ENCODE data around the gene HS6ST3.

The HS6ST3 gene

DNA sequence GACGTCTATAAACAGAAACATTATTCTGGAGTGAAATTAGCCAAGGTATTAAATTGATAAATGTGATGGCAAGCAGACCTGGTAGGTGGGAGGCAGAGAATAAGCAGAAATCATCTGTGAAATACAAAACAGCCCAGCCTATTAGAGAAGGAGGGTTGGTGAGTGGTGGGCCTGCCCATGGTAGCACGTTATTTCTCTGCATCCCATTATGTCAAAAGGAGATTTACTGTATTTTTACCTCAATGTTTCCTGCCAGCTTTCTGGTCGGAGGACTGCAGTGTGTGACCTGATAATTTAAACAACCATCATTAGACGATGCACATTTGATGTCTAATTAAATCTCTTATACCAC lies 703.5 kb downstream of the HS6ST3 start:
- no peak for DNase-seq (ENCODE audit: low spot score)

DNA sequence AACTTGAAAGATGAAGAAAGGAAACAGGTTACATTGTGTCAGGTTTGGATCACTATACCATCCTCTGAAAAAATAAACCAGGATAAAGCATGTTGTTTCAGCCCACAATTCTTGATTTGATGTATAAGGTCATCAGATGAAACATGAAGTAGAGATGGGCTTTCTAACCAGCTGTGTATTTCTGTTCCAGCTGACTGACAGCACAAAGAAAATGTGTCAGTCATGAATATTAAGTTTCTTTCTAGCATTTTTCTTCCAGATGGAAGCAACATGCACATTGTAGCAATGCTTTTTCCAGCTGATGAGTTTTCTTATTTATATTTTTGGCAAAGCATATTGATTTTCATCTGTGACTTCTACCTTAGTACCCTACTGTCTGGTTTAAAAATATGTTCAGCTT lies 704.8 kb downstream of the HS6ST3 start:
- no peak for DNase-seq (ENCODE audit: low spot score)

DNA sequence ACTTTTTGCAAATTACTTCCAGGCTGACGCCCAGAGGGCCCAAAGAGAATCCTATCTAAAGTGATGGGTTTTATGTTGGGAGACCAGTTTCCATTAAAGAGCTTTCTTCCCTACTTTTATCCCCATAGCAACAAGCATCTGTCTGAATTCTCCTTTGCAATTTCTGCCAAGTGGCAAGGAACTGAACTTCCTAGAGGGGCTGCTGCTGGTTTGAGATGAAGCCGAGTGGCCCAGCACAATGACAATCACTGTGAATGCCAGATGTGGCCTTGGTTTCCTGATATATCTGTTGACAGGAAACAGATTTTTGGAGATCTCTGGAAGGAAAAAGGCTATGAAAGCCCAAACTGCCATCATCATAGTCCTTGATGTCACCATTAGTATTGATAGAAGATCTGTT lies 705.8 kb downstream of the HS6ST3 start:
- DNase-seq (ENCODE audit: low spot score): no peak

DNA sequence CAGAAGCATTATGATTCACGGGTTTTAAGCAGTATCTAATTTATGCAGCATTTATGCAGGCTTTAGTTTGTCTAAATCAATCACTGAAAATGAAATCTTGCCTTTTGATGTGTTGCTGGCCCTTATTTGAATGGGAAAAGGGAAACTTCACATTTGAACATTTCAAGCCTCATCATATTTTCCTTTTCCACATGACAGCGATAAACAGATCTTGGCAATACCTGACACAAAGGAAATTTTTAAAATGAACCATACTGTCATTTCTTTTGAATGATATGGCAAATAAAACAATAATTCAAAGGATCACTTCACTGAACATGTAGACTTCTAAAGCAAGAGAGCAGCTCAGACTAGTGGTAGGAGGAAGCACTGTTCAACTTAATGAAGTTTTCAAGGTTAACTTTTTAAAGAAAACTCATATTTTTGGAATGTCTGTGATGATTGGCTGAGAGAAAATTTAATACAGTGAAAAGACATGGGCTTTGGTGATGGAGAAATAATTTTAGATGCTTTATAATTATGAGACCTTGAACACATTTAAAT lies 706.3 kb downstream of the HS6ST3 start:
- DNase-seq (ENCODE audit: low spot score): no peak

DNA sequence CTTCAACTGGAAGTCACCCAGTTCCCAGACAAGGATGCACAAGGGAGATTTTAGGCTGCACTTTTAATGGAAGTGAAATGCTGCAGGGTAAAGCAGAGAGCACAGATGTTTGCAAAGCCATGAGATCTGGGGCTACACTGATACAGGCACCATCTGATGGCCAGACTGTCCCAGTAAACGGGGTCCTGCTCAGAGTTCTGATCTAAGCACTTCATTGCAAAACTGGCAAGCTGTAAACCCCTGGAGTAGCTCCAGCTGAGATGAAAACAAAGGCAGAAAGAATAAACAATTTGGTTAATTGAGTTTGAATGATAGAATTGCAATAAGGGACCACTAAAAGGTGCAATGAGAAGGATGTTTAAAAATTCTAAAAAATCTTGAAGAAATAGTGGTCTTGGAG lies 707.2 kb downstream of the HS6ST3 start:
- no peak for DNase-seq (ENCODE audit: low spot score)

DNA sequence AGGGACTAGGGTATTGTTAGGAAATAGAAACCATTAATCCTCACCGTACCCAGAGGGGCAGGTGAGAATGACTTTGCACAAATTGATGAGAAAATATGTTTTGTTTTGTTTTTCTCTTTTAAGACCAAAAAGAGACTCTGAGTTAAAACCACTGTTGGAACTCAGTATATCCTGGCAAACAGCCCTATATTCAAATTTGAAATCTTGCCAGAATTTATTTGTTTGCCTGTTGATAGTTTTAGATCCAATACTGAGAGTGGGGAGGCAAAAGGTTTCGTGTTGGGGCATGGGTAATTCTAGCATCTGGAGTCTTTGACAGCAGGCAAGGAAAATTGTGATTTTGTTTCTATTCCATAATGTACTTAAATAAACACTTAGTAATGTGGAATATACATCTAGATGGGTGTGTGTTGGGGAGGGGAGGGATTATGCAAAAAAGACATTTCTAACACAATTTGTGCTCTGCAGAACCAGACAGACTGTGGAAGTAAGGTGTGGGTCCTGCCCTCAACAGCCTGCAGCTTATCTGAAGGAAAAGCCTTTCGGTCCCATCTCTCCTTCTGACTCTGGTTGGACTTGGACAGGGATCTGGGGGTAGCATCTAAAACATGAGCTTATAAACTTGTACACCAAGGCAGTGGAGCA lies 713.7 kb downstream of the HS6ST3 start:
- no peak for DNase-seq (ENCODE audit: low spot score)

DNA sequence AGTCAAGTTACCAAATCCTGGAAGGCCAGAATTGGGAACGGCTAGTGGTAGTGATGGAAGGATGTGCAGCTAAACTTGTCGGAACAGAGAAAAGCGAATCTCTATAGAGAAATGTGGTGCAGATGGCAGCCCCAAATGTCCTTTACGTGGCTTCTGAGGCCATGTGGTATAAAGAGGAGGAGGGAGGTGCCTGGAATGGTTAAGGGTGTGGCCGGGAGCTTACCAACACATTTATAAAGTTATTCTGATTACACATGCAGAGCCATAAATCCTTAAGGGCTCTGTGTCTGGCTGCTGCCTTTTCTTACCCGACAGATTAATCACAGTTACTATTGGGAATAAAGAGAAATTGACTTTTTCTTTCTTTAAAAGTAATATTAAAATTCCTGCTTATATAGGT lies 714.3 kb downstream of the HS6ST3 start:
- DNase-seq (ENCODE audit: low spot score): no peak

DNA sequence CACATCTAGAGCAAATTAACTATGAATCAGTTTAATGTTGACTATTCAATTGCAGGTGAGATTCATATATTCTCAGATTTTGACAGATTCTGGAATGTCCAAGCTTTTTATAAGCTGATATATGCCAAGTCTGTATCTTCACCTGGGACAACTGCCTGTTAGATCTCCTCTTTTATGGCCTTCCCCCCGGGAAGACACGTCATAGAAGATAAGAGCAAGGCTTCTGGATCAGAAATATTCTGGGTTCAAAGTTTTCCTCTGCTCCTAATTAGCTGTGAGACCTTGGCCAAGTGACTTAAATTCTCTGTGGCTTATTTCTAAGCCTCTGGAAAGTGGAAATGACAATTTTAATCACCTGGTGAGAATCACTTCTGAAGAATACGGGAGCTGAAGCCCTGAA lies 716.8 kb downstream of the HS6ST3 start:
- DNase-seq (ENCODE audit: low spot score): no peak

DNA sequence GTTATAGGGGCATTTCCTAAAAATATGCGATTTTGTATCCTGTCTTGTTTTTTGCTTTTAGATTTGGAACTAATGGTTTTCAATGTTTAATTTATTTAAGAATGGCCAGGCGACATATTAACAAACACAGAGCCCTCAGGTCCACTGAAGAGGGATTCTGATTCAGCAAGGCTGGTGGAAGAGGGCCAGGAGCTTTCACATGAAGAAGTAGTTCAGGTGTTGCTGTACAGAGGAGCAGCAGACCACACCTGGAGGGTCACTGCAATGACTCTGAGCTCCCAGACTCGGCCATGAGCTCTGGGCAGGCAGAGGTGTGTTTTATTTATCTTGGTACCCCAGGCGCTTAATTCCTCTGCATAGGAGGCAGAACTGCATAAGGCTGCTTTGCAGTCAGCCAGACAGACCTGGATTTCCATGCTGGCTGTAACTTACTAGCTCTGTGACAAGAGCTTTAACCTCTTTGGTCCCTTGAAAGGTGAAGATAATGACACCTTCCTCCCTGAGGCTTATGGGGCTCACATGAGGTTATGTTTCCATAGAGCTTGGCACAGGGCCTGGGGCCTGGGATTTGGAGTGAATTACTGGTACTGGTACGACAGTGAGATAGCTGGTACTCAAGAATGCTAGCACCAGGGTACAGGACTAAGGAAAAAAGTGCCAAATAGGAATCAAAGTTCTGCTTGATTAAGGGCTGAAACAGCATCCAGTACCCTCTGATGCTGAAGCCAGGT lies 719.6 kb downstream of the HS6ST3 start:
- no peak for DNase-seq (ENCODE audit: low spot score)

DNA sequence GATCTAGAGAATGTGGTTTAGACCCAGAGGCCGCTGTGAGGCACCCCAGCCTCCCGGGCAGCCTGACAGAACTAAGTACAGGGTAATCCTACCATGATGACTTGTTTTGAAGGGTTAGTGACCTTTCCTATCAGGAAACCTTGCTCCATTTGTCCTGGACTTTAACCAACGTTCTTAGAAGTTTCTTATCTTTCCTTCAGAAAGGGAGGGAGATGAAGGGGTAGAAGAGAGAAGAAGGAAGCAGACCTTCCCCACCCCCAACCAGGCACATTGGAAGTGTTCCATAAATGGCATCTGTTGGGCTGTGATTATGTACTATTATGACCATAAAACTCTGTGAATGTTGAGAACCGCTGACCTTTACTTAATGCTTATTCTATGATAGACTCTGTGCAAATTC lies 720.2 kb downstream of the HS6ST3 start:
- DNase-seq (ENCODE audit: low spot score): no peak

DNA sequence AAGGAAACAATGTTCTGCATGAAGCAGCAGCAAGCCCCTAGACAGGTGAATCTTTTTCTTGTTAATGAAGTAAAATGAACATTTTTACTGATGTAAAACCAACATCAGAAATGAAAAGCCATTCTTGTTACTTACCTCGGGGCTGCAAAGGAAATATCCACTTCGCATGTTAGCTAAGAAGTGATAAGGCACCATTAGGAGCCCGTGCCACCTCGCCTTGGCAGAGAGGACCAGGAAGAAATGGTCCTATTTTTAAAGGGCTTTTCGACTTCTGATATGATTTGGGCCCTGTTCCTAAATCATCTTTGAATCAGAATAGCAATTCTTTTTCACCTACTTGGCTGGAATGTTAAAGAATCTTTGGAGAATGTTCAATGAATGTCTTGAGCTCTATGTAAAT lies 721.1 kb downstream of the HS6ST3 start:
- DNase-seq (ENCODE audit: low spot score): no peak

DNA sequence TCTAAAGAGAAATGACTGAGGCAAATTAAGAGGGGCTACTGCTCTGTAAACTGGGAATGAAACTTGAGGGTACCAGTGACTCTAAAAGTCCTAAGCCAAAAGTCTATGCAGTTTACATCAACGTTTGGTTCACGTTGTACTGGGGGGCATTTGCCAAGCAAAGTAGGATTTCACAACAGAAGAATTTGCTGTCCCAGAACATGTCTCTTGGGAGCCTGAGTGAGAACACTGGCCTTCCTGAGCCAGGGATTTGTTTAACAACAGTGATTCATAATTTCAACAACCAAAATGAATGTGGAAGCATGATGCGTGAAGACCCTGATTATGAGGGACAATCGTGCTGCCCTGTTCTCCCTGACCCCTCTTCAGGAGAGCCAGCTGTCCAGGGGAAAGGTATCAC lies 726.4 kb downstream of the HS6ST3 start:
- no peak for DNase-seq (ENCODE audit: low spot score)

DNA sequence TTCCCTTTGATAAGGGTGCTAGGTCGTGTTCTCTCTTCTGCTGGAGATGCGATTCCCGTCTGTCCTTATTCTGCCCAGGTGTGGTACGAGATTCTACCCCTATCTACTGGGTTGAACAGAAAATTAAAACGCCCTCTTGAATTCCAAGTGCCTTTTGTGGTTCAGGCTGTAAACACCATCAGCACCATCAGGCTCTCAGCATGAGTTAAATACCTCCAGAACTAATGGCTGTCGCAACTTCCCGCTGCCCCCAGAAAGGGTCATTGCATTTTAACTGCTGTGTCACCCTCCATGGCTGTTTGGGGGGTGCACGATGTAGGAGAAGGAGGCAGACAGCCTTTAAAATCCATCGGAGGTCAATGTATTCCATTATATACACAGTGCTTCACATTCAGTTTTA lies 727.0 kb downstream of the HS6ST3 start:
- no peak for DNase-seq (ENCODE audit: low spot score)

DNA sequence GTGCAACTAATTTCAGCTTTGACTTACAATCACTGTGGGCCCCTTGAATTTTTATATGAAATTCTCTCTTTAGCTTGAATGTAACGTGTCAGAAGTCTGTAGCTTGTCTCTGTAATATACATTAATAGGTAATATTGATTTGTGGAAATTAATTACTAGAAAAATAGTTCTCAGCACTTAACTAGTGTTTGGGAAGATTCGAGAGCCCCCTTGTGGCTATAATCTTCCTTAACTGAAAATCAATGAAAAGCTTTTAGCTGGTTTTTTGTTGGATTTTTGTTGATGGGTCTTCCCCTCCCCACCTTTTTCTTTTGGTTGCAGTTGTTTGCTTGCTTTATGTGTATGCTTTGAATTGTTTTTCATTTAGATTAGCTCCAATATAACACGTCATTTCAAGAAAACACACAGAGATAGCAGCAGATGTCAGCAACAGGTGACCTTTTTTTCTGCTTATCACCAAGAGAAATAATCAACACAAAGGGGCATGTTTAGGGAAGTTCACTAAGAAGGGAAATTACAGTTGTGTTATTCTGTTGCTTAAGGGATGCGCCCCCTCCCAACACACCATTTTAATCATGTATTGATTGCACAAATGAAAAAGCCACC lies 727.5 kb downstream of the HS6ST3 start:
- DNase-seq (ENCODE audit: low spot score): no peak

DNA sequence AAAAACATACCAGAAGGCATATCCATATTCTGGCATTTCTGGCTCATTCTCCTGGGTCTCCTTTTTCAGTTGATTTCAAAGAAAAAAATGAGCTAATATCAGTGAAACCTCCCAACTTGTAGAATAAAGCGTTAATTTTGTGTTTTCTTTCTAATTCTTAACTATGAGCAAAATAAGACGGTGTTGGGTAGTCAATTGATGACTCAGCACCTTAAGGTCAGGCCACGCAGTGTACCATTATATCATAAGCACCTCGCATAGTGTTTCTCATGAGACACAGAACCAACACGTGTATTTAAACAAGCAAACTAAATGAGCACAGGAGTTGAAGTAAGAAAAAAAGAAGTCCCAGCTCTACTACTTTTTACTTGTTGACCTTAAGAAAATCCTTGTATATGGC lies 729.5 kb downstream of the HS6ST3 start:
- DNase-seq (ENCODE audit: low spot score): no peak

DNA sequence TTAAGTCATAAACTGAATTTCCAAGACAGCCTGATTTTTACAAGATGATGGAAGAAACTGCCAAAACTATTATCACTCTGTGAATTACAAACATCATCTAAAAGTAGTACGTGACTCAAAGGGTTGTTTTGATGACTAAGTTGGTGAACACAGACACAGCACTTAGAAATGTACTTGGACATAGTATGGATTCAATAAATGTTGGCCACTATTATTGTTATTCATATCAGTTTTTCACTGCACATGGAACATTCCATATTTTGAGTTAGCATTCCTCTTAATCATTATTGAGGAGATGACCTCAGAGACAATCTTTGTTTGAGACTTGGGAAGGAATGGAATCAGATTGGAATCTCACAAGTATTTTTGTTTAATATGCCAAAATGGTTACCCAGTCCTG lies 731.5 kb downstream of the HS6ST3 start:
- DNase-seq (ENCODE audit: low spot score): no peak

DNA sequence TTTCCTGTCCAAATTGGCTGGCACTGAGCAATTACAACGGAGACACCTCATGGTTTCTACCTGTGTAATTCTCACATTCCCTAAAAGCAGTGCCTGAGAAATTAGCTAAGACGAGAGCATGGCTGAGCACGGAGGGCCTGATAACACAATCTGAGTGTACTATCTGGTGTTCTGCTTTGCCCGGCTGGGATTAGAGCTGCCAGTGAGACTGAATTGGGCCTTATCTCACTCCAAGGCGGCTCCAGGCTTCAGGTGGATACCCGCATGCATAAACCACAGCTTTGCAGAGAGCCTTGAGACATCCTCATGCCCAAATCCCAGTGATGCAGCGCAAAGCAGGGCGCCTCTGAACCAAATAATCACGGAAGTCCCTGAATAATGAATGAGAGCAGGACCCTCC lies 732.1 kb downstream of the HS6ST3 start:
- no peak for DNase-seq (ENCODE audit: low spot score)

DNA sequence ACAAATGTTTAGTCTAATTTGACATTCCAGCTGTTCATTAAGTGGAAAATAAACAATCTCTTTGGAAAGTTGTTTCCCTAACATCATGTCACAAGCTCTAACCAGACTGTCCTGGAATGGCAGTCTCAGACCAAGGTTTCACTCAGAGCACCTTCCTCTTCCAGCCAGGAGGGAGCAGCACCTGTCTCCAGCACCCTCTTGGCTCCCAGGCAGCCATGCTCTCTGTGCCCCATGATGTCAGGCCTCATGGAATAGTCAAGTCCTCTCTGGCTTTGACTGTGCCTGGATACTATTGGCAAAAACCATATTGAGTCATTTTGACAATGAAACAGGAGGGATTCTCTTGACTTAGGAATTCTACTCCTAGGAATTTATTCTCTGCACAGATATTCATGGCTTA lies 733.0 kb downstream of the HS6ST3 start:
- DNase-seq (ENCODE audit: low spot score): peak; percentile 6

DNA sequence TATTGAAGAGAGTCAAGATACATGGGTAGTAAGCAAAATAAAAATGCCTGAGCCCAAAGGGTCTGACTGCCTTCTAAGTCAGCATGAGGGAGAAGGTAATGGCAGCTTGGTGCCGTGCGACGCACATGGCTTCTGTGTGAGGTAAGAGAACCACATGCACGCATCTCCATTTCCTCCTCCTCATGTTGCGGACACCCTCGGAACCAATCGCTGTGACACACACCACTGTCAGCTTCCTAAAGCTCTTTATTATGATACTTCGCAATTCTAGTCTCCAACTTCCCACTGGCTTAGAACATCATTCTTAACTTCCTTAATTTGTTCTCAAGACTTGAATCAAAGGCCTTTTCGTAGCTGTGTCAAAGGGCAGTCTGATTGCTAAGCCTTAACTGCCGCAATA lies 734.2 kb downstream of the HS6ST3 start:
- DNase-seq (ENCODE audit: low spot score): no peak

DNA sequence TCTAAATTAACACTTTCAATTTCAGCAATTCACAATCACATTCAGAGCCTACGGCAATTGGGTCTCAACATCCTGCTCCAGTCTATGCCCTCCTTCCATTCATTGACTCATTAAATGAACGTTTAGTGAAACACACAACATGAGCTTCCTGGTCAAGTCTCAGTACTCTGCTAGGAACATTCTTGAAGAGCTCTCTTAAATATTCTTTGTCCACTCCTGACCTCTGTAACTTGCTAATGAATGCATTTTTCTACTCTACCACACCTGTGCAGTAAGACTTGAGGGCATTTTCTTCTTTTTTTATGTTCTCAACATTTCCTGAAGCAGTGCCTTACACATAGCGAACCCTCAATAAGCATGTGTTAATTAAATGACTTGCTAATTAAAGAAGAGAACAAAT lies 735.7 kb downstream of the HS6ST3 start:
- no peak for DNase-seq (ENCODE audit: low spot score)

DNA sequence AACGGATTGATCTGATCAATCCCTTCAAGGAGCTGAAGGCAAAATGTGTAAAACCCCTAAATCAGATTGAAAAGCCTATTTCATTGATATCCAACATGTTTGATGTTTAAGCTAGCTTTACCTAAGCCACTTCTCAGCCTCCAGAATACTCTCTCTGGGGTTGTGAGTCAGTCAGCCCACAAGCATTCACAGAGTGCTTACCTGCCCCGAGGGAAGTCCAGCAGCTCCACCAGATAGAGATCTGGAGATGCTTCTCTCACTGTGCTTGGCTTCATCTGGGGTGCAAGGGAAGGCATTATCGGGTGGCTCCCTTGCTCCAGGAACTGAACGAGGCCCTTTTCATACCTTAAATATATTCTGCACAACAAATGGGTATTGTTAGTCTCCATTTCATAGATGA lies 744.7 kb downstream of the HS6ST3 start:
- no peak for DNase-seq (ENCODE audit: low spot score)

DNA sequence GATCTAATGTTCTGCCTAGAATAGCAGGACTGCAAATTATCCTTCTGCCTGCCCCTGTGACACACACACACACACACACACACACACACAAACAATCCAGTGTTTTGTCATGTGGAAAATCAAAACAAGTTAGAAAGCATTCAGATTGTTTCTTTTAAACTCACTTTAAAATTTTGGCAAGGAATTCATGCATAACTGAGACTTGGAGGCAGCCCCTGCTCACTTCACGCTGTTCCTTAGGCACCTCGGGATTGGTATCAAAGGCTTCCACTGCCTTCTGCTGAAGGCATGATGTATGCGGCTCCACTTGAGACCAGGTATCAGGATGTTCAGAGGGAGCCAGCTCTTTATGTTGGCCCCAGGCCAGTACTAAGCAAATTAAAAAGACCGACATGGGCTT lies 745.6 kb downstream of the HS6ST3 start:
- DNase-seq (ENCODE audit: low spot score): no peak

DNA sequence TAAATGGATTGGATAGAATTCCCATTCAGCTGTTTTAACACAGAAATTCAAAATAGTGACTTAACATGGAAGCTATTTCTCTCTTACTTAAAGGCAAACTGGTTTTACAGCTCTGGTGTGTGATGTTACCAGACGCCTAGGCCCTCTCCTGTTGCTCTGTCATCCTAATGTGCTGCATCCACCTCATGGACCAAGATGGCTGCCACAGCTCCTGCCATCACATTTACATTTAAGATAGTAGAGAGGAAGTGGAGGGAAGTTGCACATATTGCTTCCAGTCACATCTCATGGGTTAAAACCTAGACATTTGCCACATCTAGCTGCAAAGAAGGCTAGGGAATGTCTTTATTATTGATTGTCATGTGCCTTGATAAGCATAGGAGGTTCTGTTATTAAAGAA lies 746.8 kb downstream of the HS6ST3 start:
- DNase-seq (ENCODE audit: low spot score): no peak

DNA sequence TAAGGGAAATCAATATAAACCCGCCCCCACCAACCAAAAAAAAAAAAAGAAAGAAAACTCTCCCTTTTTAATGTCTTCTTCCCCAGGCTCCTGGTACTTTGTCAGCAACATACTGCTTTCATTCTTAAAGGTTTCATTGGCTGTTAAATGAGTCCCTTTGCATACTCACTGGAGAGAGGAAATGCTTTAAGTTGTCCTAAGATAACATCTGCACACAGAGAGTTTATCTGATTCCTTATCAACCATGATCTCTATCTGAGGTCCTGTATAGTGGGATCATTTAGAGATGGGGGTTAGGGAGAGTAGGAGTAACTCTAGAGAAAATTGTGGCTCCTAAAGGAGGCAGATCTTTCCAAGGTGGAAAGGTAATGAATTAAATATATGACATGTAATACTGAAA lies 747.9 kb downstream of the HS6ST3 start:
- DNase-seq (ENCODE audit: low spot score): no peak
